ENCODE results near the gene SGCD. TPM values are rescaled to one million over a fixed set of nuclear protein-coding genes. Genes with fewer than 3 reads are reported as not detected.

The SGCD gene
- polyA plus RNA-seq, 3 donors = 0.32 to 4.2 (median 2.7) TPM

DNA sequence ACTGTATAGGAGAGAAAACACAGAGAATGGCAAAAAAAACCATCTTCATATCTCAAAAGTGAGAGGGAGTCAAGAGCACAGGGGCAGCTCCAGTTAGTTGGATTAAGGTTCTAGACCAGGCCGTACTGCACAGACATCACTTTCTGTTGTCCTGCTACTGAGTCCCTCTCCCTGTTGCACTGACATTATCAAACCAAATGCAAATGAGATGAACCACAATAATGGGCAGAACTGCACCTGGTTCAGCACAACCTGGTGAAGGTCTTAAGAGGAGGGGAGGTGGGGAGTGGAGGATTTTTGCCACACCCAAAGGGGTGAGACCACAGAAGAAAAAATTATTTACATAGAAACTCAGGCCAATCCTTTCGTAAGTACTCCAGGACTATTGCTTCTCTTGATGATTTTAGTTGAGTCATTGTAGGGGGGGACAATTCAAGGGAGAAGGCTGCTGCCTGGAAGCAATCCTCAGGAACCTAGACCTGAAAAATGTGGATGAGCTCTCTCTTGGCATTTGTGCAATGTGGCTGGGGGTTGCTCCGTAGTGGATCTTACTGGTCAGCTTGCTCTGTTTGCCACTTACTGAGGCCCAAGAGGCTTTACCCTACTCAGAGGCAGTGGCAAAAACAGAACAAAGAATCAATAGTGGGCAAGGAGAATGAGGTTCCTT, 428.6 kb downstream of the SGCD start:
- H3K27ac ChIP-seq (ENCODE audit: low read depth, low read length) = no peak overlapping the region

DNA sequence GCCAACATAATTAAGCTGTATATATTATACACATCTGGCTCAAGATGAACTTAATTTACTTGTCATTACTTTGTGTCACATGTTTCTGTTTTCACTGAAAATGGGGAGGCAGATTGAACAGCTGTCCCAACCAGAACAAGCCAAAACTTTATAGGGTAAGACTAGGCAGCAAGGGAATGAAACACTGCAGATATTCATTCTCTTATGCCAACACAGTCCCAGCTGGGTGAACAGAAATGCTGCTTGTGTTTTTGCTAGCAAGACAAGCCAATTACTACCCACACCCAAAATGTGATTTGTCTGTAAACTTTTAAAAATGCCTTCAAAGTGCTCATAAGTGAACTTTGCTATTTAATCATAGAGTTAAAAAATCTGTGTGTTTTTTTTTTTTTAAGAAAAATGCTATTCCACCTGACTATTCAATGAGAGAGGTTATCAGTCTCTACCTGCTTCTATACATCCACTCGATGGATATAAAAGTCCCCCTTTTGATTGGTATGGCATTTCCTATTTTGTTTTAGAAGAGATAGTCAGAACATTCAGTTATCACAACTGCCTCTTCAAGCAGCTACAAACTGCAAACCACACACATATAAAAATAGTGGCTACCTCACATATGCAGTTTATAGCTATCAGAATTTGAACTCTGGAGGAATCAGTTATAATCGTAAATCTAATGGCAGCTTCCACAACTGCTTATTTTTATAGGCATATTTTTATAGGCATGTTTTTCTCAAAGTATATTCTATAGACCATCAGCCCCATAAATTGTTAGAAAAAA, 431.2 kb downstream of the SGCD start:
- 73 to 82% (median 77%) methylated on average over 2 of the region's 2 CpGs for WGBS, 3 donors
- no peak overlapping the region for H3K27ac ChIP-seq (ENCODE audit: low read depth, low read length)

More for the DNA sequence above, 428.6 kb downstream of the SGCD start:
- WGBS, 3 donors = 90 to 94% (median 93%) methylated on average over 3 of the region's 3 CpGs

DNA sequence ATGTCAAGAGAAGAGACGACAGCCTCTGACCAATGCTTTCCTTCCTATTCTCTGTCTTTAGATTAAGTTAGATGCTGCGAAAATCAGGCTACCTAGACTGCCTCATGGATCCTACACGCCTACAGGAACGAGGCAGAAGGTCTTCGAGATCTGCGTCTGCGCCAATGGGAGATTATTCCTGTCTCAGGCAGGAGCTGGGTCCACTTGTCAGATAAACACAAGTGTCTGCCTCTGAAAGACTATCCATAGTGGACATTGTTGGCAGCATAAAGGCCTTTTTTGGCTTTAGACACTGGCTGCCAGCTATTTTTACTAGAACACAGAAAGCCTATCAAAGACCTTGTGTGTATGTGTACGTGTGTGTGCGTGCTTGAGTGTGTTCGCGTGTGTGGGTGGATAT, 432.2 kb downstream of the SGCD start:
- WGBS, 3 donors = 91 to 95% (median 92%) methylated on average over 11 of the region's 11 CpGs
- H3K27ac ChIP-seq (ENCODE audit: low read depth, low read length) = no peak overlapping the region

DNA sequence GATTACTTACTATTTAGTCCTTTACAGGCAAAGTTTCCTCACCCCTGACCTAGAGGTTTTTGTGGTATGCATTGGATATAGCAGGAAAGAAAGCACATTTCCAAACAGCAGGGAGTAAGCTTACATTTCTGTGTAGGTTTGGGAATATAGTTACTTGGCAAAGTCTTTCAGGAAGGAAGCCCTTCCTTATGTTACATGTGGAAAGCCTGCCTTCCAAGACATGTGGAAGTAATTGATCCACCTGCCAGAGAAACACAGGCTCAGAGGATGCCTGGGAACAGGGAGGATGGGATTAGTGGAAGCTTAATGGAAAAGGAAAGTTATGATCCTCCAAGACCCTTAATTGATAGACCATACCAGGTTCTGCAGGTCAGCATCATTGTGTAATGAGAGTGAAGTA, 435.8 kb downstream of the SGCD start:
- H3K27ac ChIP-seq (ENCODE audit: low read depth, low read length) = no peak overlapping the region

- H3K27ac ChIP-seq (ENCODE audit: low read depth, low read length) = no peak overlapping the region
- WGBS, 3 donors = 48 to 82% (median 76%) methylated on average over 6 of the region's 6 CpGs
Observed at GRCh38 chr5:156764176-156764971, 437.4 kb downstream of the SGCD start.

GRCh38 chr5:156774273-156774672, 447.3 kb downstream of the SGCD start:
- no peak overlapping the region for H3K27ac ChIP-seq (ENCODE audit: low read depth, low read length)
- WGBS, 3 donors = 65 to 74% (median 67%) methylated on average over 2 of the region's 2 CpGs

DNA sequence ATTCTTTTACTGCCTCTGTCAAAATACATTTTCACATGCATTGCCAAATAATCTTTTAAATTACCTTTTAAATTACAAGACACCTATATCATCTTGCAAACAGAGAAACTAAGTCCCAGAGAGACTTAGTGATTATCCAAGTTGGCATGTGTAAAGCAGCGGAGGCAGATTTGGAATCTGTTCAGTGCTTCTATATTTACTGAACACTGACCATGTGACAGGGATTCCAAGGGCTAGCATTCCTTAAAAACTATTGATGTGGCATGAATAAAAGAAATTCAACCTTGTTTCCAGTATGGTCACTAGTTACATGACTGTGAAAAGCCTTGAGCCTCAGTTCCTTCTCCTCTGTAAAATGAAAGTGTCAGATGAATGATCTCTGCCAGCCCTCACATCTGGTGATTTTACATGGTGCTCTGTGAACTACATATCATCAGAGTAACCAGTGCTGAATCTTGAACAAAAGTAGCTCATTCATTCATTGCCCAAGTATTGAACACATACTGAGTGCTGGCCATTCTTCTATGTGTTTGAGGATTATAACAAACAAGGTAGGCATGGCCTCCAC, 451.3 kb downstream of the SGCD start:
- WGBS, 3 donors = 84 to 97% (median 90%) methylated on average over 1 of the region's 1 CpG
- H3K27ac ChIP-seq (ENCODE audit: low read depth, low read length) = no peak overlapping the region

GRCh38 chr5:156778752-156779151, 451.8 kb downstream of the SGCD start:
- 65 to 89% (median 86%) methylated on average over 2 of the region's 2 CpGs for WGBS, 3 donors
- H3K27ac ChIP-seq (ENCODE audit: low read depth, low read length) = no peak overlapping the region

DNA sequence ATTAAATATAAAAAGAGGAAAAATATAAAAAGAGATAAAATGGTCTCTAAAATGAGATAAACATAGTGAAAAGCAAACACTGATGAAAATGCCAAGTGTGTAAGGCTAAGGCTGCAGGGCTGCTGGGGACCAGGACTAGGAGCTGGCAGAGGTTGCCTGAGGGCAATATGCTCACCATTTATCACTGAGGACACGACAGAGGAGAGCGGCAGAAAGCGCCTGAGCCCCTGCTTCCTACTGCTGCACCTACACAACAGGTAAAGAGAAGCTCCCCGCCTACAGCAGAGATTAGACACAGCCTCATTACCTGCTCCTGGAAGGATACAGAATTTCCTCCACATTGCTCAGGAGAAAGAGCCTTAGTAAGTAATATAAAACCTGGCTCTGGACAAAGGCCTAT, 452.5 kb downstream of the SGCD start:
- WGBS, 3 donors = 61 to 86% (median 75%) methylated on average over 4 of the region's 4 CpGs

DNA sequence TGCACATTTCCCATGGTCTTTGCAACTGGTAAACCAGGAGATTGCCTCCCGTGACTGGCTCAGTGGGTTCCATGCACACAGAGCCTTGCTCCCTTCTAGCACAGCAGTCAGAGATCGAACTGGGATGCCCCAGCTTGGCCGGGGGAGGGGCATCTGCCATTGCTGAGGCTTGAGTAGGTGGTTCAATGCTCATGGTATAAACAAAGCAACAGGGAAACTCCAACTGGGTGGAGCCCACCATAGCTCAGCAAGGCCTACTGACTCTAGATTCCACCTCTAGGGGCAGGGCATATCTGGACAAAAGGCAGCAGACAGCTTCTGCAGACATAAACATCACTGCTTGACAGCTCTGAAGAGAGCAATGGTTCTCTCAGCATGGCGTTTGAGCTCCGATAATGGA, 456.1 kb downstream of the SGCD start:
- 91 to 94% (median 93%) methylated on average over 5 of the region's 5 CpGs for whole genome bisulfite sequencing, 3 donors
- no peak overlapping the region for H3K27ac ChIP-seq (ENCODE audit: low read depth, low read length)

More for the DNA sequence above, 452.5 kb downstream of the SGCD start:
- no peak overlapping the region for H3K27ac ChIP-seq (ENCODE audit: low read depth, low read length)

DNA sequence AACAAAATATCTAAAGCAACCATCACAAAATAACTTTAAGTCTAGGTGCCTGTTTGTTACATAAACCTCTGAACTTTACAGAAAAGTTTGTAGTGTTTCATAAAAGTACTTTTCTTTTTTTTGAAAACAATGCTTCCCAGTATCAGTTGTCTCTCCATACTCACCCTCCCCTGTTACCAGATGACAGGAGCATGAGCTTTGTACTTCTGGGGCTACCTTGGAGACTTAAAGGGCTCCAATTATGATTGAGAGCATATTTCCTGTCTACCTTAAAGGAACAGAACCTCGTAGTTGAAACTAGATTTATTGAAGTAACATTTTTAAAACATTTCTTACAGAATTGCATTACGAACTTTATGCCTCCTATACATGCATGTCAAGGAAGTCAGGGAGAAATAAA, 467.7 kb downstream of the SGCD start:
- no peak overlapping the region for H3K27ac ChIP-seq (ENCODE audit: low read depth, low read length)
- 36 to 48% (median 42%) methylated on average over 2 of the region's 2 CpGs for WGBS, 3 donors

DNA sequence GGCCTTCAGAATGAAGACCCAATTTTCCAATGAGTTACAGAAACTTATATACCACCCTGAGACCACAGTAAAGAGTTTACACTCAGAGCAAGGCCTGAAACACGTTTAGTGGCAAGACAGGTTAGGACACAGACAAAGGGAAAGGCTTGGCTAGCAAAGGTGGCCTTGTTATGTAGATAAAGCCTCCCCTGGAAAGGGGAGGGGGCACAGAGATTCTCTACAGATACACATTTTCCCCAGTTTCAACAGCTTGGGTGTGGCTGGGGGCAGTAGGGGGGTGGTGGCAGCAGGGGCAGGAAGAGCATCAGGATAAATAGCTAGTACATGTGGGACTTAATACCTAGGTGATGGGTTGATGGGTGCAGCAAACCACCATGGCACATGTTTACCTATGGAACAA, 471.2 kb downstream of the SGCD start:
- H3K27ac ChIP-seq (ENCODE audit: low read depth, low read length) = no peak overlapping the region
- whole genome bisulfite sequencing, 3 donors = 55 to 69% (median 61%) methylated on average over 1 of the region's 1 CpG

DNA sequence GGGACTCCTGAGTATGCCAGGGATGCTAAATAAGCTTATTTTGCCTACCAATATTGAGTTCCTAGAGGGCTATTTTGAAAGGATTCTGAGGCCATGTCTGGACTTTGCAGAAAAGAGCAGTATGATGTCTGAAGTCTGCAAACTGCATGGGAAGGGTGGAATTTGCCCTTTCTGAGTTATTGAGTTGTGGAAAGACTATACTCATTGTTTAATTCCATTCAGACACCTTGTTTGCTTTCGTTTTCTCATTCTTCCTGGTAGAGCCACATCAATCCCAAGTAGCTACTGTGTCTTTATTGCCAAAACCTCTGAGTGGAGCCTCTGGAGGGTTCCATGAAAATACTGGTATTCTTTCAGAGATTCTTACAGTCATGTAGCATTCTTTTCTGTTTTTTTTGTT, 472.2 kb downstream of the SGCD start:
- 53 to 77% (median 57%) methylated on average over 1 of the region's 1 CpG for WGBS, 3 donors
- H3K27ac ChIP-seq (ENCODE audit: low read depth, low read length) = no peak overlapping the region

DNA sequence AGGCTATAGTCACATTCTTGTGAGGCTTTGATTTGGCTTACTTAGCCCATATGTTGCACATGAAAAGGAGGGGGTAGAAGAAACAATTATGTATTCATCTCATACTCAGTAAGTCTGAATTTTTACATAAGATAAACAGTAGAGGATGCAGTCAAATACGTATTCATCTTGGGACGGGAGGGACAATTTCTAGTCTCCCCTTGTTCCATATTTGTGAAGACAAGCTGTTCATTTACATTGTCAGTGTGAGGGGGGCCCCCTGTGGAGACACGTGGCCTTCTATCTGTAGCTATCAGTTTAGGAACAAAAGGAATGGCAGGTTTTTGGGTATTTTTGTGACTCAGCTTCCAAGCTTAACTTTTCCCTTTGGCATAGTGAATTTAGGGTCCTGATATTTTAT, 474.0 kb downstream of the SGCD start:
- H3K27ac ChIP-seq (ENCODE audit: low read depth, low read length) = no peak overlapping the region
- 59 to 74% (median 72%) methylated on average over 3 of the region's 3 CpGs for WGBS, 3 donors

- WGBS, 3 donors = 76 to 81% (median 76%) methylated on average over 5 of the region's 5 CpGs
- H3K27ac ChIP-seq (ENCODE audit: low read depth, low read length) = no peak overlapping the region
Observed at GRCh38 chr5:156802501-156802900, 475.5 kb downstream of the SGCD start.

- 17 to 63% (median 61%) methylated on average over 2 of the region's 2 CpGs for WGBS, 3 donors
- H3K27ac ChIP-seq (ENCODE audit: low read depth, low read length) = no peak overlapping the region
Observed at GRCh38 chr5:156803404-156803803, 476.4 kb downstream of the SGCD start.

DNA sequence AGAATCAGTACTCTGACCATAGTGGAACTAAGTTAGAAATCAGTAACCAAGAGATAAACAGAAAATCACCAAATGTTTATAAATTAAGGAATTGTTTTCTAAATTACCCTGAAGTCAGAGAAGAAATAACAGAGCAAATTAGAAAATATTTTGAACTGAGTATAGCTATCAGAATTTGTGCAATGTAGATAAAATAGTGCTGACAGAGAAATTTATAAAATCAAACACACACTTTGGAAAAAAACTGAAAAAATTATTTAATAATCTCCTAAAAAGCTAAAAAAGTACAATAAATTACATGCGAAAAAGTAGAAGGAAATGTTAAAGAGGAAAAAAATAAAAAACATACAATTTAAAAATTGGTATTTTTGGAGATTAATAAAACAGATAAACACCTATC, 486.0 kb downstream of the SGCD start:
- no peak overlapping the region for H3K27ac ChIP-seq (ENCODE audit: low read depth, low read length)
- WGBS, 3 donors = 91 to 92% (median 91%) methylated on average over 1 of the region's 1 CpG

GRCh38 chr5:156815988-156816599, 489.1 kb downstream of the SGCD start:
- H3K27ac ChIP-seq (ENCODE audit: low read depth, low read length) = no peak overlapping the region
- 64 to 78% (median 76%) methylated on average over 6 of the region's 6 CpGs for WGBS, 3 donors
